NCI-H510A treated with DMSO at 0.1 percent for 48 hours (cell line): ENCODE data around the gene TMEM40.
"Not testable (repeated sequence)": the region's sequence is repeated elsewhere in the genome, so short reads cannot be mapped to it uniquely, and the experiment has no call there.

Experiments used
- DNase-seq: peaks from one replicate; lab custom pipeline; 2025; lab: John Stamatoyannopoulos, UW

Gene TMEM40

DNA sequence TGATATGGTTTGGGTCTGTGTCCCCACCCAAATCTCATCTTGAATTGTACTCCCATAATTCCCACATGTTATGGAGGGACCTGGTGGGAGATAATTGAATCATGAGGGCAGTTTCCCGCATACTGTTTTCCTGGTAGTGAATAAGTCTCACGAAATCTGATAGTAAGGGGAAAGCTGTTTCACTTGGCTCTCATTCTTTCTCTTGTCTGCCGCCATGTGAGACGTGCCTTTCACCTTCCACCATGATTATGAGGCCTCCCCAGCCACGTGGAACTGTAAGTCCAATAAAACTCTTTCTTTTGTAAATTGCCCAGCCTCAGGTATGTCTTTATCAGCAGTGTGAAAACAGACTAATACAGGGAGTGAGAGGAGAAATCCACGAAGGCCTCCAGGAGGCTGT lies 16.9 kb upstream of the TMEM40 start:
- not testable (repeated sequence) for DNase-seq

DNA sequence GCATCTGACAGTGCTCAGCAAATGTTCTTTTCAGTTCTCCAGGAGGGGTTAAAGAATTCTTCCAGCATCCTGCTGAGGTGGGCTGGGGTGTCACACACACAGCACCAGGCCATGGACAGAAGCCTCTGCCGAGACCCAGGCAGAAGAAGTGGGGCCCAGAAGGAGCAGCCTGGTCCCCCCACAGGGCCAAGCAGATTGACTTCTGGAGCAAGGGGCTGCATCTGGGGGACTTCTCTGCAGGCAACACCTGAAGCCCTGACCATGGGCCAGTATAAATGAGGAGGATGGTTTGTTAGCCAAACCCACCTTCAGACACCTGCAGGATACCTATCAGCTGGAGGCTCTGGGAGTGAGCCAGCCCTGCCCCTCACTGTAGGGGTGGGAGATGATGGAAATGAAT lies 16.2 kb upstream of the TMEM40 start:
- no peak for DNase-seq

DNA sequence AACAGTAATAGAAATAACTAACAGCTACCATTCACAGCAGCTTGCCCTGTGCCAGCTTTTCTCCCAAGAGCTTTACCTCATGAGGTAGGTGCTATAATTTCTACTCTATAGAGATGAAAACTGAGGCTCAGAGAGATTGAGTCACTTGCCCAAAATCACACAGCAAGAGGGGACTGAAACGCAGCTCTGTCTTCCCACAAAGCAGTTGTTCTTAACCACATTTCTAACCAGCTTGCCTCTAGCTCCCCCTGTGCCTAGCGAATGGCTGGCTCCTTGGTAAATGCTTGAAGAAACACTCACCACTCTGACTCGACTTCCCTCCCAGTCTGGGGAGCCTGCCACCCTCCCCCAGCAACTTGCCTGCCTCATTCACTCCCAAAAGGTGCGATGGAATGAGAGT lies 15.6 kb upstream of the TMEM40 start:
- no peak for DNase-seq

DNA sequence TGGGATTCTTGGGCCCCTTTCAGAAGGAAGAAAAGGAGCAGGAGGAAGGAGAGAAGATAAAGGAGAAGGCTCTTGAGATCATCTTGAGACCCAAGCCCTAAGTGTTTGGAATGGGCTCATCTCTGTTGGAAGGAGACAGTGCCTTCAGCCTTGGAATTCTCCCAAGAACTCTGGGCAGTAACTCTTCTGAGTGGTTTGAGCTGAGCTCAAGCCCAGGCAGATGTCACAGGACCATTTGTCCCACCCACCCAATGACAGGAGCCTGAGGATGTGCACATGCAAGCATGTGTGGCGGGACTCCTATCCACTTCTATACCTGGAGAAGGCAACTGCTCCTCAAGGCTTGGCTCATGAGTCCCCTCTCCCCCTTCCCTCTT lies 14.6 kb upstream of the TMEM40 start:
- DNase-seq = no peak

DNA sequence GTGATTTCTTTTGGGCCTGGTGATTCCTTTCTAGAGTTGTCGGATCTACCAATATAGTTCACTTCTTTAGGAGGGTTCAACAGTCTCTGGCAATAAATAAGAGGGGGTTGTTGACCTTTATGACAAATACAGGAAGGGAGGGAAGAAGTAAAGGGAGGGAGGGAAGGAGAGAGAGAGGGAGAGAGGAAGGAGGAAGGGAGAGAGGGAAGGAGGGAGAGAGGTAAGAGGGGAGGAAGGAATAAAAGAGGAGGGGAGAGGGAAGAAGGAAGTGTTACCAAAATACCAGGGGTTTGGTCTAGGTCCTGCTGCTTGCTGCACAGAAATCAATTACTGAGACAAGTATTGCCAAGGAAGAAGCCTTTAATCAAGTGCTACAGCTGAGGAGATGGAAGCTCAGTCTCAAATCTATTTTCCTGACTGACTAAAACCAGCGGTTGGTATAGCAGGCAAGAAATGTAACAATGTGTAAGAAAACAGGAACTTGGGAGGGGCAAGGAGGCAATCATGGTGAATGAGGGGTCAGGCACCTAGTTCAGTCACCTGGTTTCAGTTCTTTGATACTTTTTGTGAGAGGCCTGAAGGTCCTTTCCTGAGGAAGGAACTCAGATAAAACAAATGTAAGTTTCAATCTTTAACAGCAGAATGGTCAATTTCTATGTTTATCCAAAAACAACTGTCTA lies 14.1 kb upstream of the TMEM40 start:
- no peak for DNase-seq

DNA sequence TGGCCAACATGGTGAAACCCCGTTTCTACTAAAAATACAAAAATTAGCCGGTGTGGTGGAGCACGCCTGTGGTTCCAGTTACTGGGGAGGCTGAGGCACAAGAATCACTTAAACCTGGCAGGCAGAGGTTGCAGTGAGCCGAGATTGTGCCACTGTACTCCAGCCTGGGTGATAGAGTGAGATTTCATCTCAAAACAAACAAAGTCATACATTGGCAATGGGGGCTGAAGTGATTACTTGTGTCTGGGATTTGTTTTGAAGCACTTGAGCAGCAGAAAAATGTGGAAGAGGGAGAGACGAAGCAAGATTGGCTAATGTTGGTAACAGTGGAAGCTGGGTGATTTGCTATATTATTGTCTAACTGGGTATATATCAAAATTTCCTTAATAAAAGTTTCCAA lies 13.4 kb upstream of the TMEM40 start:
- no peak for DNase-seq

DNA sequence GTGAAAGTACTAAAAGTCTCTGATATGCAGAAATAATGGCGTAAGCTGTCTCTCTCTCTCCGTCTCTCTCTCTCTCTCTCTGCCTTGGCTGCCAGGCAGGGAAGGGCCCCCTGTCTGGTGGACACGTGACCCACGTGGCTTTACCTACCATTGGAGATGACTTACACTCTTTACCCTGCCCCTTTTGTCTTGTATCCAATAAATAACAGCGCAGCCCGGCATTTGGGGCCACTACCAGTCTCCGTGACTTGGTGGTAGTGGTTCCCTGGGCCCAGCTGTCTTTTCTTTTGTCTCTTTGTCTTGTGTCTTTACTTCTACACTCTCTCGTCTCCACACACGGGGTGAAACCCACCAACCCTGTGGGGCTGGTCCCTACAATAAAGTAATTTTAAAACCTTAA lies 12.2 kb upstream of the TMEM40 start:
- DNase-seq = no peak

DNA sequence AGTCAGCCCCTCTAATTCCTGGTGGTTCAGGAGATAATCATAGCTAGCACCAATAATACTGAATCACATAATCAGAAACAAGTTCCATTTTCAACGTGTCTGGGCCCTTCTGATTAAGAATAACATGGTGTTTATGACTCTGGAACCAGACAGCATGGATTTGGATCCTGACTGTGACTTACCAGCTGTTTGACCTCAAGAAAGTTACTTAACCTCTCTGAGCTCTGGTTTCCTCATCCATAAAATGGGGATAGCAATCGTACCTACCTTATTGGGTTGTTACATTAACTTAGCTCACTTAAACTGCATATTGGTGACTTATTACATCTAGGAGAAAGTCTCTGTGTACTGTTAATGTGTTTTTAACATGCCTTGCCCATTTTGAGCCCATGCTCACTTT lies 10.7 kb upstream of the TMEM40 start:
- no peak for DNase-seq

DNA sequence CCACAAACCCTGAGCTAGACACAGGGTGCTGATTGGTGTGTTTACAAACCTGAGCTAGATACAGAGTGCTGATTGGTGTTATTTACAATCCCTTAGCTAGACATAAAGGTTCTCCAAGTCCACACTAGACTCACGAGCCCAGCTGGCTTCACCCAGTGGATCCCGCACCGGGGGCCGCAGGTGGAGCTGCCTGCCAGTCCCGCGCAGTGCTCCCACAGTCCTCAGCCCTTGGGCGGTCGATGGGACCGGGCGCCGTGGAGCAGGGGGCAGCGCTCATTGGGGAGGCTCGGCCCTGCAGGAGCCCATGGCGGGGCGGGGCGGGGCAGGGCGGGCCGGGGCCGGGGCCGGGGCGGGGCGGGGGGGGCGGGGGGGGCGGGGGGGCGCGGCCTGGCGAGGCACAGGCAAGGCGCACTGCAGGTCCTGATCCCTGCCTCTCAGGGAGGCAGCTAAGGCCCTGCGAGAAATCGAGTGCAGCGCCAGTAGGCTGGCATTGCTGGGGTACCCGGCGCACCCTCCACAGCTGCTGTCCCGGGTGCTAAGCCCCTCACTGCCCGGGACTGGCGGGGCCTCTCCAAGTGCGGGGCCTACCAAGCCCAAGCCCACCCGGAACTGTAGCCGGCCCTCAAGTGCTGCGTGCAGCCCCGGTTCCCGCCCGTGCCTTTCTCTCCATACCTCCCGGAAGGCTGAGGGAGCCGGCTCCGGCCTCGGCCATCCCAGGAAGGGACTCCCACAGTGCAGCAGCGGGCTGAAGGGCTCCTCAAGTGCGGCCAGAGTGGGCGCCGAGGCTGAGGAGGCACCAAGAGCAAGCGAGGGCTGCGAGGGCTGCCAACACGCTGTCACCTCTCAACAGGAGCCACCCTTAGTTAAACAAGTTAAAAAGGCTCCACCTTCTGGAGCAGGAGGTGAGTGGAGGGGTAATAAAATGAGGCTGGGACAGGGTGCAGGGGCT lies 9.8 kb upstream of the TMEM40 start:
- DNase-seq = no peak

DNA sequence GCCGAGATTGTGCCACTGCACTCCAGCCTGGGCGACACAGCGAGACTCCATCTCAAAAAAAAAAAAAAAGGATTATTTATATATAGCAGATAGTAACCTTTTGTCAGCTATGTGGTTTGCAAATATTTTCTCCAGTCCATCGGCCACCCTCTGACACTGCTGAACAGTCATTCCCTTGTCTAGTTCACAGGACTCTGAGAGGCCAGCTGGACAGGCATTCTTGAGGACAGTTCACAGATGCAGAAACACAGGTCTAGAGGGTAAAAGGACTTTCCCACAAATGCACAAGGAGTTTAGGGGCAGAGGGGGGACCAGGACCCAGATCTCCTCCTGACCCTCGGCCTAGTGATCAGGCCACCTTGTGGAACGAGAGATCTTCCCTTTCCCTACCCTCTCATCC lies 7.5 kb upstream of the TMEM40 start:
- no peak for DNase-seq

DNA sequence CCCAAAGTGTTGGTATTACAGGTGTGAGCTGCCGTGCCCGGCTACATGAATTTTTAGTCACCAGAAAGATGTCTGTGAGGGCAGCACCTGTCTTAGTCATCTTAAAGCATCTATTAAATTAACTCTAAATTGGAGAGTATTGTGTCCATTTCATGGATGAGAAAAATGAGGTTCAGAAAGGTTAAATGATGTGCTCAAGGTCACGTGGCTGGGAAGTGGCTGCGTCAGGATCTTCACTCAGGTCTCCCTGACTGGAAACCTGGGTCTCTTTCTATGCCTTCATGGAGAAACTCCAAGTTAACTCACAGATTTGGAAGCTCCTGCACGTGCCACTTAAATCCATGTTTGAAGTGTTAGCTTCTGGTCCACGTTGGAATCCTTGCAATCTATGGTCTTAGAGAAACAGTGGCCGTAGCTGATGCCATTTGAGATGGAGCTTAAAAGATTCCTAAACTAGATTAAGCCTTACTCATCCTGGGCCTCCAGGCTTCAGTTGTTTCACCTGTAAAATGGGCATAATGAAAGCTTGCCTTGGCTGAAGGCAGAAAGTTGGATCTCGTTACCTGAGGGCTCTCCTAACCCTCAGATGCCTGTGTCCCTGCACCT lies 5.2 kb upstream of the TMEM40 start:
- no peak for DNase-seq

DNA sequence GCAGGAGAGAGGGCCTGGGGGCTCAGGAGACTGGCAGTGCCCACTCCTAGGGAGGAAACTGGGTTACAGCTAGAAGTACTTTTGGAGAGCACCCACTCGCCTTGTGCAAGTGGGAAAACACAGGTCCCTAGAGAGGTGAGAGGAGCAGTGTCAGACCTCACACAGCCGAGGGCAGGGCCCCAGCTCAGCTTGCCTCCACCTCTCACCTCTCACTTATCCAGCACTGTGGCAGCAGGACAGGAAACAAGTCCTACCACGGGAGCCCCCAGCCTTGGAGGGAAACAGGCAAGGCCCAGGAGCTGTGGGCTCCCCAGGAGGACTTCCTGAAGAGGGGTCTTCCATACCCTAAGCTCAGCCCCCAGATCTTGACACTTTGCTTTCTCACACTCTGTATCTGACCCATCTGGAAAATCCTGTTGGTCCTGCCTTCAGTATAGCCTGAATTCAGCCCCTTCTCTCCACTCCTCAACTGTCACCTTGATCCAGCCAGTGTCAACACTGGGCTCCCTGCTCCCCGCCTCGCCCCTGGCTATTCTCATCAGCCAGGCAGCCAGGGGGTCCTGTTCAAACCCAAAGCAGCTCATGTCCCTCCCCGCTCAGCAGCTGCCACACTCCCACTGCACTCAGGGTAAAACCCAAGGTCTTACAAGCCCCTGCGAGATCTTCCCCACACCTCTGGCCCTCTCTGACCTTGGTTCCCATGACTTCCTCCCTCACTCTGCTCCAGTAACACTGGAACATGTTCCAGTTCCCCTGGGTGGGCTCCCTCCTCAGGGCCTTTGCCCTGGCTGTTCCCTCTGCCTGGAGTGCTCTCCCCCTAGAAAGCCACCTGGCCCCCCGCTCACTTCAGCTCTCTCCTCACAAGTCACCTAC lies 870 bp upstream of the TMEM40 start:
- DNase-seq = no peak

DNA sequence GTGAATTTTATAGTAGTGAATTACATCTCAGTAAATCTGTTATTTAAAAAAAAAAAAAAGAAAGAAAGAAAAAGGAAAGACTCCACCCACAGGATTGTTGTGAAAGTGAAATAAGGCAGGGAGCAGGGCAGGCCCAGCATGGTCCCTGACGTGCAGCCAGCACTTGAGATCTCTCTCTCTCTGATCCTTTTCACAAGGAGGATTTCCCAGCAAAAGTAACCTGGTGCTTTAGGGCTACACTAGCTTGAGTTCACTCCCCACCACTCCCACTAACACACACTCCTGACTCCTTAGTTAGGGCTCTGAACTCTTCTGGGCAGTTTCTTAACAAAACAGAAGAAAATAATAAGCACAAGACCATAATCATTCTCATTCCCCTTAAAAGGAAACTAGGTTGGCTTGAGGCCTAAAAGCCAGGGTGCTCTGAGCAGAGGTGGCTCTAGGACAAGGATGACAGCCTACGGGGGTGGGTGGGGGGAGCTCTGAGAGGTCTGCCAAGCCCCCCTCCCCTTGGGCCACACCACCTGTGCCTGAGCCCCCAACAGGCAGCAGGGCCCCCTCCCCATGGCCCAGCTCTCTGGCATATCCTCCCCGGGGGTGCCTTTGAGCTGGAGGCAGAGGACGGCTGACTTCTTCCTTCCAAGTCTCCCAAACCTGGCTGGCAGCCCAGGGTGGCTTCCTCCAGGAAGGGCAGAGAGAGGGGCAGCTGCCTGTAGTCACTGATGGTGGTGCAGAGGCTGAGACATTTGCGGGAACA lies 856 bp downstream of the TMEM40 start:
- DNase-seq = no peak

DNA sequence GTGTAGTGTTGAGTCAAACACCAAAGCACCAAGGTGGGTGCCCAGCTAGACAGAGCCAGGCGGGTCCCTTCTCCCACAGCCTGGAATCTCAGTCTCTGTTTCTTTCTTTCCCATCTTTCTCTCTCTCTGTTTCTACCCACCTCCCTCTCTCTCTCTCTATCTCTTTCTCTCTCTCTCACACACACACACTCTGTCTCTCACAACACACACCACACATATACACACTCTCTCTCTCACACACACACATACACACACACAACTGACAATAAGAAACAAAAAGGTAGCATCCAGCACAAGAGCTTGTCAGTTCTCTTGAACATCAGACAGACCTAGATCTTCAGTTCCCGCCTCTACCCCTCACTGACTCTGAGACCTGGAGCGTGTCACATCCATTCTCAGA lies 2.4 kb downstream of the TMEM40 start:
- DNase-seq = no peak

DNA sequence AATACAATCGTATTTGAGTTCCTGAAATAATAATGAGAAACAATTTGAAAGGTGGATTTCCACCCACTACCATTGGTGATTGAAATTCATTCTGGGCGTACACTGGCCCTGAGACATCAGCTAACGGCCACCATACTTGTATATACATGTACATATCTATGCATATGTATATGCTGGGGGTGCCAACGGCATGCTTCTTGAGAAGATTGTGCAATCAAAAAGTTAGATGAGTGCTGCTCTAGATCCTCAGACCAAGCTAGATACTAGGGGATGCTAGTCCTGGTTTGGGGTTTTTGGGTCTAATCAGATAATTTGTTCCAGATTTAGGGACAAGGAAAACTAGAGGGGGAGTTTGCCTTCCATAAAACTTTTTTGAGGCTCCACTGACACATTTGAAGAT lies 2.9 kb downstream of the TMEM40 start:
- no peak for DNase-seq

DNA sequence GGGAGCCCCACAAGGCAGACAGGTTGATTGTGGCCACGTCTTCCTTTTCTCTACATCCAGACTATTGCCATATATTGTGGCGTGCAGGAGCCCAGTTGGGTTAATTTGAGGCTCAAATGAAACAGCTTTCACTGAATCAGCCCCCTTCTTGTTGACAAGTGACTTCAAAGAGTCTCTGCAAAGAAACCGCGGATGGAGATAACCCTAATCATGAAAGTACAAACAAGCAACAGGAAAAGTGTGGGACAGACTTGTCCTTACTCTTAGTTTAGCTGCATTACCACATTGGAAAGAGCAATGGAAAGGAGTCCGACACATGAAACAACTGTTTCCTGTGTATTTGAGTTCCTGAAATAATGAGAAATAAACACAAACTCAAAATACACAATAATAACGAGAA lies 3.3 kb downstream of the TMEM40 start:
- DNase-seq = no peak

DNA sequence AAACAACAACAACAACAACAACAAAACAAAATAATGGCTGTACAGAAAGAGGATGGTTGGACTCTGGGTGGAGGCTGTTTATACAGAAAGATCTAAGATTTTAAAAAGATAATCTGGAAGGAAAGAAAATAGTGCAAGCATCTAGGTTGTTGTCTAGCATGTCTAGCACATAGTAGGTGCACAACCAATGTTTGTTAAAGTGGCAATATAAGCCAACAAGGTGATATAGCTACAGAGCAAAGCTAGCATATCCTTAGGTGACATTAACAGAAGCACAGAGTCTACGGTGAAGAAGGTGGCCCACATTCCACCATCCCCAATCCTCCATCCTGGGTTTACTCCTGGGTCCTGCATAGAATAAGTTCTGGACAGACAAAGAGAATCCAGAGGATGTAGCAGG lies 4.7 kb downstream of the TMEM40 start:
- DNase-seq = no peak

DNA sequence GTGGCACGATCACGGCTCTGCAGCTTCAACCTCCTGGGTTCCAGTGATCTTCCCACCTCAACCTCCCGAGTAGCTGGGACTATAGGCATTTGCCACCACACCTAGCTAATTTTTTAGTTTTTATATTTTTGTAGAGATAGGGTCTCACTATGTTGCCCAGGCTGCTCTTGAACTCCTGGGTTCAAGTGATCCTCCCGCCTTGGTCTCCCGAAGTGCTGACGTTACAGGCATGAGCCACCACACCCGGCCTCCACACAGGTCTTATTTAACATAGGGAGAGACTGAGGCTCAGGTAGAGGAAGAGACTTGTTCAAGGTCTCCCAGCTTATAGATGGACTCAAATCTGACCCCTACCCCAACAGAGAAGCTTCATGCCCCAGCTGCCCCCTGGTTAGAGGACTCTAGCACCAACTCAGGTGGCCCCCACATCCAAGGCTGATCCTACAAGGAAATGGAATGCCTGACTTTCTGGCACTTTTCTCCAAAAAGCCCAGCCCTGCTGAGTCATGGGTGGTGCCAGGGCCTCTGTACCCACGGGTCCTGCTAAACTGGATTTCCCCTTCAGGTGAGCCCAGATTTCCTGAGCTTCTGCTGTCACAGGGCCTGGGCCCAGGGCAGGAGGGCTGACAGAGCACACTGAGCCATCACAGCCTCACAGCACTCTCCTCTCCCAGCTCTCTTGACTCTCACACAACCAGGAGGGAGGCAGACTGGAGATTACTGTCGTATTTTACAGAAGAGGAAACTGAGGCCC lies 5.6 kb downstream of the TMEM40 start:
- no peak for DNase-seq

DNA sequence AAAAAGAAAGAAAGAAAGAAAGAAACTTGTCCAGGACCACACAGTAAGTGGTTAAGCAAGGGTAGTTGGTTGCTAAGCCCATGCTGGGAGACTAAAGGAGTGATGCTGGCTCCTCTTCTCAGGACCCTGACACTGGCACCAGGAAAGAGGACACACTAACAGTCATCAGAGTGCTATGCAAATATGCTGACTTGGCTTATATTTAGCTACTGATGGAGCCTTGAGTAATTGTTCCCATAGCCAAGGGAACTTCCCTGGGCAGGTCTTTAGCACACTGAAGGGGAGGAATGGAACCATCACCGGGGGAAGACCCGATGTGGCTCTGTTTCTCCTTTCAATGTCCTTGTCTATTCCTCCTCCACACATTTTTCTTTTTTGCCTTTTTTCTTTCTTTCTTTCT lies 6.2 kb downstream of the TMEM40 start:
- DNase-seq = no peak

DNA sequence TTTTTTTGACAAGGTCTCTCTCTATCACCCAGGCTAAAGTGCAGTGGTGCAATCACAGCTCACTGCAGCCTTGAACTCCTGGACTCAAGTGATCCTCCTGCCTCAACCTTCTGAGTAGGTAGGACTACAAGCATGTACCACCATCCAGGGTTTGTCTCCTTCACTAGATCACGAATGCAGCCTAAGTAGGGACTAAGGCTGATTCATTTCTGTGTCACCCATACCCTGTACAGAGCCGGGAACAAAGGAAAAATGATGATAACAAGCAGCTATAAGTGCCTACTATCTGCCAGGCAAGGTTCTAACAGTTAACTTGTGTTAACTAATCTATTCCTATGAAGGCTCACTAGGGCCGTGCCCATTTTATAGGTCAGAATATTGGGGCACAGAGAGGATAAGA lies 7.0 kb downstream of the TMEM40 start:
- no peak for DNase-seq

DNA sequence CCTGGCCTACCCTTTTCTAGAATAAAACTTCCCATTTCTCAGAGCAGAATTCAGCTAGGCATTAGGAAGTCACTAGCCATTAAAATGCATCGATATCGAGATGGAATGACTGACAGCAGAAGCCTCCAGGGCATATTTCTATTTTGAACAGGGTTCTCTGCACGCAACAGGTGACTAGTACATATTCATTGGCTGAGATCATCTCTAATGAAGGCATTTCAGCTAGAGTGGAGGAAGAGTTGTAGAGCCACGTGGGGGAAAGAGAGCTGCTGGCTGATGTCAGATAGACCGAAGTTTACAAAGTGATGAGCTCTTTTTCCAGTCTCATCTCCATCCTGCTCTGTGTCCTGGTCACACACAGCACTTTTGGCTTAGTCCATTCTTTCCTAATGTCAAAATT lies 7.5 kb downstream of the TMEM40 start:
- DNase-seq = no peak
